K562 treated with DMSO at 1 percent for 4 hours (cell line): ENCODE measurements around the gene EIF4E3. TPM values are rescaled to one million over a fixed set of nuclear protein-coding genes. Genes with fewer than 3 reads are reported as not detected.

ENCODE experiments used
- total RNA-seq: library from RNA; unstranded; fragments of 300-600 nt; gene quantifications from 2 replicates; pipeline ENCODE4 v1.2.3, GENCODE V29; 2022; ENCODE audit not compliant: insufficient read depth

The EIF4E3 gene
- 1.1 and 1.9 TPM in 2 replicates for total RNA-seq

GRCh38 chr3:71725271-71725991, at the start of gene EIF4E3:
Gene EIF4E3, minus strand, starts transcription at chr3:71725402. Its CDS starts 35 bp downstream, at chr3:71725367.

GRCh38 chr3:71753701-71754609, 28.8 kb upstream of the EIF4E3 start, which contains the start of gene GPR27:
Gene GPR27, plus strand, starts transcription at chr3:71753855. Its CDS starts 195 bp downstream, at chr3:71754050.

Other genes with a start within 250 kb of the EIF4E3 start
- gene FOXP1, start 141.7 kb downstream of the EIF4E3 start, total RNA-seq: 8.6 and 9.3 TPM in 2 replicates
- not detected in 2 replicates for gene GPR27, start 28.5 kb upstream of the EIF4E3 start, total RNA-seq
- gene PROK2, start 59.7 kb upstream of the EIF4E3 start, total RNA-seq: not detected in 2 replicates